GM19193 (cell line): Measurements from ENCODE around the gene MYO1E.

Experiments used
- POLR2A ChIP-seq: IDR thresholded peaks from 4 replicates; pipeline ENCODE4 v1.6.1; 2011; ENCODE audit not compliant: insufficient read depth, insufficient read length; ENCODE audit errors: extremely low read depth

The MYO1E gene

DNA sequence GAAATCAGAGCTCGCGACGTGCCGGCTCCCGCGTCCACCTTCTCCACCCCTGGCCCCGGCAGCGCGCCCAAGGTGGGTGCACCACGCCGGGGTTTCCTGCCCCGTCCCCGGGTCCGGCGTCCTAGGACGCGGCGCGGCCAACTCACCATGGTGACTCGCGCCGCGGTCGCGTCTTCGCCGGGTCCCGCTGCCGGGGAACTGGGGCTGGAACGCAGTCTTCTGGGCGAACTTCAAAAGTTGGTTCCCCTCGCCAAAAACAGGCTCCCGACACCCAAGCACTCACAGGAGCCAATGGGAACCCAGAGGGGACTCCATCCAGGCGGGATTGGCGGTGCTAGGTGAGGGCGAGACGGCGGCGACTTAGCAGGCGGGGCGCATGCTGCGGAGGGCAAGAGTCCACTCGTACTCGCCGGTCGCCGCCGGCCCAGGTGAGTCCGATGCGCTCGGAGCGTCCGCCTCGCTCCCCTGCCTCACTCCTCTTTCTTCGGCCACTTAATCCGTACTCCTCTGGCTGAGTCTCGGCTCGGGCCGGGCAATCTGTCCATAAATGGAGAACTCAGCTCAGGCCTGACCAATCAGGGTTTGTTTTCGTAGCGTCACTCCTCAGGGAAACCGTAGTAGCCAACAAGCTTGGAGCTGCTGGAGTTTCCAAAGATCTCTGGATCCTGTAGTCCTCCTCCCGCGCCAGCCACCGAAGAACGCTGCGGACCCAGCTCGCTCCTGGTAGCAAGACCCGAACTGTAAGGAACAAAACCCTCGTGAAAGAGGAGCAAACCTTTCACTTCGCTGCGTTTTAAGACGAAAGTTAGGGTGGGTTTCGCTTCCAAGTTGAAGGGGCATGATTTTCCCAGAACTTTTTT, at the start of gene MYO1E:
TSS of gene MYO1E (minus strand) at position 520 of the 860 bp plus-strand sequence. CDS start at position 149, 371 bp downstream.
- peak; percentile 94 for TF ChIP-seq POLR2A

DNA sequence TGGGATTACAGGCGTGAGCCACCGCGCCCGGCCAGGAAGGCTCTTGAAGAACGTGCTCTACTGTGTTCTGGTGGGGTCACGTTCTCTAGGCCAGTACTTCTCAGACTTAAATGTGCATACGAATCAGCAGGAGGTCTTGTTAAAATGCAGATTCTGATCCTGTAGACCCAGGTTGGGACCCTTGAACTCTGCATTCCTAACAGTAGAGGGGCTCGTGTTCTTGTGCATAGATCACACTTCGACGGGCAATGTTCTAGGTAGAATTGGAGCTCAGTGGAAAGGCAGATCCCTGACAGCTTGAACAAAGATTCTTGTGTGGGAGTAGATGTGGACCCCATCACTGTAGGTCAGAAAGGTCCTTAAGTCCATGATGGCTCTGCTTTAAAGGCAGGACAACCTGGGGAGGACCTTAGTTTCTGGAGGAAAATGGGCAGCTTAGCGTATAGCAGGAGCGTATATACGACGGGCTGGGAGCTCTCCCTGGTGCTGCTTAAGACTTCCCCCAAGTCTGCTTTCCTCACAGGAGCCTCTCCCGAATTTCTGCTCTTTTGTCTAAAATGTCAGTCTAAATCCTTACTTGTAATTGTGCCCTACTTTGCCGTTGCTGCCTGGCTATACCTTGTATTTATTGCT, 48.4 kb upstream of the MYO1E start:
- no peak for TF ChIP-seq POLR2A

DNA sequence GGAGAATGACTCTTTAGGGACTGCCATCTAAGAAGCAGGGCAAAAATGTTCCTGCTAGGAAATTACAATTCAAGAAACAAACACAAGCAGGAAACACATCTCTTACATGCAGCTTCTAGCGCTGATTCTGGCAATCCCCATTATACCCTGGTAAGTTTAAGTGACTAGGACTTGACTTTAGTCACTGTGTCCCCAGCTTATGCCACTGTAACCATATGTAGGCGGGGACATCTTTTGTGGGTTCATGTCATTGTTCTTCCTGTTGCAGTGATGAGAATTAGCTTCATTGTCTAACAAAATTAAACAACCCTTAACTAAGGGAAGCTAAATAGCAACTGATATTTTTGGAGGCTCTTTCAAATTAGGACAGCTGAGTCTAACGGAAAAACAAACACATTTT, 47.4 kb upstream of the MYO1E start:
- no peak for TF ChIP-seq POLR2A

DNA sequence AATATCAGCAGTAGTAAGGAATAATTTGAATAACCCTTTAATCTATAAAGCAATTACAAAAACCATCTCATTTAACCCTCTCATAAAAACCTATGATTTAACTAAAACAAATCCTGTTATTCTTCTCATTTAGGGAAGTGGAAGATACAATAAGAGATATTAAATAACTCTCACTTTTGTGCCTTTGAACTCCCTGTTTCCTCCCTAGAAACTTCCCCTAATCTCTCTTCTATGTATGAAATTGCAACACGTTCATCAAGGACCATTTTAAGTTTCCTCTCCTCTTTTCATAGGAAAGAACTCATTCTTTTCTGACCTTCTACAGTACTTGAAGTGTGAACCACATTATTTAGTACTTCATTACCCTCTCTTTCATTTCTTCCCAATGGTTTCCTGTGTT, 46.5 kb upstream of the MYO1E start:
- no peak for TF ChIP-seq POLR2A

DNA sequence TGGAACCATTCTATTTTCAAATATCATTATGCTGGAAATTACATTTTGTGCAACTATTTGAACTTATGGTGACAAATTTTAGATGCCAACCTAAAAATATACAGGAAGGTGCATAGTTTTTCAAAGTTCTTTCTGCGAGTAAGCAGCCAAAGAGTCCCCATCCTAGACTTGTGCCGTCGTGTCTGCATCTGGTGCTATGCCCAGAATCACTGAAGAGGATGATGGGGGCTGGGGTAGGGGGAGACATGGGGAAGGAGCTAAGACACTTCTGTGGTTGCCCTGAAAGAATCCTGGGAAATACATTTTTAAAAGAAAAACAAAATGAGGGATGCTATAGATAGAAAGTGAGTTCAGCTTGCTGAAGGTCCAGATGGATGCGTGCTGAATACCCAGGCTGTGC, 44.1 kb upstream of the MYO1E start:
- no peak for TF ChIP-seq POLR2A

DNA sequence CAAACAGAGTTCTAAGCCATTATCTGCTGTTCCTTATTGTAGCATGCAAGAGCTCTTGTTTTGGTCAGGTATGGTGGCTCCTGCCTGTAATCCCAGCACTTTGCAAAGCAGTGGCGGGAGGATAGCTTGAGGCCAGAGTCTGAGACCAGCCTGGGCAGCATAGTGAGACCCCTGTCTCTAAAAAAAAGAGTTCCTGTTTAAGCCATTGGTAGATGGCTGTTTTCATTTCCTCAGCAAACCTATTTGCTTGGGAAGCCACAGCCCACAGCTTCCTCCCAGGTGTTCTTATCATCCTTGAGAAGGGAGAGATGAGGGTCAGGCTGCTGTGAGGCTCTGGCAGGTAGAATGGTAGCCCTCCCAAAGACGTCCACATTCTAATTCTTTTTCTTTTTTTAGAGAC, 40.9 kb upstream of the MYO1E start:
- TF ChIP-seq POLR2A, result no peak

DNA sequence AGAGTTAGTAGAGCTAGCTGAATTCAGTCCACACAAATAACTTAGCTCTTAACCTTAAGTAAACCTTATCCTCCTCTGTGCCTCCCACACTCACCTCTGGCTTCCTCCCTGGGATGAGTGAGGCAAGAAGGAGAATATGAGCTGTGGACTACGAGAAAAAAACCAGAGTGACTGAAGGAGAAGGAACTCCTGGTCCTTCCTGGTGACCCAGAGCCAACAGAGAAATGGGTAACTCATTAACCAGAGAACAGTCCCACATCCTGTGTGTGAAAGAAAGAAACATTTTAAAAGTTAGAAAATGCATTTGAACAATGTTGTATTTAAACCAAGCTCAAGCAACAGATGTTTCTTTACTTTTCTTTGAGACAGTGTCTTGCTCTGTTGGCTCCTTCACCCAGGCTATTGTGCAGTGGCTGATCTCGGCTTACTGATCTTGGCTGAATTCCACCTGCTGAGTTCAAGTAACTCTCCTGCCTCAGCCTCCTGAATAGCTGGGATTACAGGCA, 37.8 kb upstream of the MYO1E start:
- TF ChIP-seq POLR2A, result peak; percentile 32

DNA sequence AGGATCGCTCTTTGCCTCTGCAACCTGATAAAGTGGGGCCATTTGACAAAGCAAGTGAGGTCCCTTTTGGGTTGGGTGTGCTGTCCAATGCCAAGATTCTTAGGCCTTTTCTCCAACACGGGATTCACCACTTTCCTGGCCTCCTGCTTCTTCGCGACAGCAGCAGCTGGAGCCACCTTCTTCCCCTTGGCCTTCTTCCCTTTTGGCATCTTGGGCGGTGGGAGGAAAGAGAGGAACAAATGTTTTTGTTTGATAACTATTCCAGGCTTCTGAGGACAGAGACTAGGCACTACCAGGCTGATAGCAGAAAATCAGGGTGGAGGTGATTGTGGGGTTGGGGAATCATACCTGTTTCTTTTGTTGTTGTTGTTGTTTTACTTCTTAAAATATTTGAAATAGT, 35.3 kb upstream of the MYO1E start:
- no peak for TF ChIP-seq POLR2A

DNA sequence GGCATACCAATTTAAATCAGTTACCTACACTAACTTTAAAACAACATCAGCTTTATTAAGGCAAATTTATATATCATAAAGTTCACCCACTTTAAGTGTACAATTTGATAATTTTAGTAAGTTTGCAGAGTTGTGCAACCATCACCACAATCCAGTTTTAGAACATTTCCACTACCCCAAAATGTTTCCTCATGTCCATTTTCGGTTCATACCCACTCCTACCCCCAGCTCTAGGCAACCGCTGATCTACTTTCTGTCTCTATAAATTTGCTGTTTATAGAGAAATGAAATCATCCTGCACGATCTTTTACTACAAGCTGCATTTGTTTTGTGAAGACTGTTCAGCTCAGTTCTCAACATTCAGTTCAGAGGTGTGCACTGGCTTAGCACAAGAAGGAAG, 33.8 kb upstream of the MYO1E start:
- no peak for TF ChIP-seq POLR2A

DNA sequence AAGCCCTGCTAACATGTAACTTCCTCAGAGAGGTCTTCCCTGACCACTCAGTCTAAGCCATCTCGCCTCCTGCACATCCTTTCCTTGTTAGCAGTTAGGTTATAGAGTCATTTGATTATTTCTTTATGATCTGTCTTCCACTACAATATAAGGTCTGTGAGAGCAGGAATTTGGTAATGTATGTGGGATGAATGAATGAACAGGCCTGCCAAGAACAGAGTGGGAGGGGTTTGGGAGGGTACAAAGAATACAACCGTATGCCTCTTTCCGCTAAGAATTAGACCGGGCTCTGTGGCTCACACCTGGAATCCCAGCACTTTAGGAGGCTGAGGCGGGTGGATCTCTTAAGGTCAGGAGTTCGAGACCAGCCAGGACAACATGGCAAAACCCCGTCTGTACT, 32.4 kb upstream of the MYO1E start:
- no peak for TF ChIP-seq POLR2A

DNA sequence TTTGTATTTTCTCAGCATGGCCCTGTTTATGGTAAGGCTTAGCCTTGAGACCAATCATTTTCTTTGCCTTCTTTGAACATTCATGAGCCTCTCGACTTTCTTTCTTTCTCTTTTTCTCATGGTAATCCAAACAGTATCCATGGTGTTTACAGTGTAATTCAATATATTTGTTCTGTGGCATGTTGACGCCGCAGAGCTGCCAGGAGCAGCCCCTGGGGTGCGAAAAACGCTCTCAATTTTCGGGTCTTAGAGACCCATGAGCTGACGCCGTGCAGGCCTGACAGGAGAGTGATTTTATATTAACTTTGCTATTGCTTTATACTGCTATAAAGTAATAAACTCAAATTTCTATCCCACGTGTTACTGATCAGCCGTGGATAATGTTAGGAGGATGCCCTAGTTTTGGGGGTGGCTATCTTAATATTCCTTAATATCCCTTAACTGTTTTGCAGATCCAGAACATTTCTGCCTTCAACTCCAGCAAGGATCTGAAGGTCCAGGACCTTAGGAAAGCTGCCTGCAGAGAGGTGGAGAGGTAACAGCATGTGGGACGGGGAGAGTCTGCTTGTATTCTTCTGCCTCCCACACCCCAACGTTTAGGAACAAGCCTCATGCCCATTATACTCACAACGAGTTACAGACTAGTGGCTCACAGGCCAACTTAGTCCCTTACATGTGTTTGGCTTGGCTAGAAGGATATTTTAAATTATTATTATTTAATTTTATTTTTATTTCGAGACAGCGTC, 29.3 kb upstream of the MYO1E start:
- no peak for TF ChIP-seq POLR2A

DNA sequence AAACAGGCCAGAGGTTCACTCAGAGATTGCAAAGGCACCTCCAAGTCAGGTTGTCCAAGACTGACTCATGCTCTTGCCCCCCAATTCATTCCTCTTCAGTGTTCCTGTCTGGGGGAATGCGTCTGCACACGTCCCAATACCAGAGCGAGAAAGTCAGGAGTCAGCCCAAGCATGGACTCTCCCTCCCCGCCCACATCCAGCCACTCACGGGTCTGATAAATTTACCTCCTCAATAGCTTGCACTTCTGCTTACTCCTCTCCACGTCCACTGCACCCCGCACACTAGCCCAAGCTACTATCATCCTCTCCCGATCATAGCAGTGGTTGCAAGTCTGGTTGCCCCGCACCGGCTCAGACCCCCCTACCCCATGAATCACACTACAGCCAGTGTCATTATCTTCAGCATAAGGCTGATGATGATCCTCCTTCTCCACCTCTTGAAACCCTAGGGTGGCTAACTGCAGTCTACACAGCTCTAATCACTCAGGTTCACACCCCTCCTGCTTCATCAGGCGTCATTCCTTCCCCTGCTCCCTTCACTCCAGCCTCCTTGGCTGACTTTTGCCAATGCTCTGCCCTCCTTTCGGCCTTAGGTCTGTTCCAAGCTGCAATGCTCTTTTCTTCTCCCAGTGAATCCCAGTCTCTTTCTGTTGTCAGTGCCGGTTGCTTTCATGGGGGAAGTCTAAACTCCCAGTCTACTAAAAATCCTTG, 27.6 kb upstream of the MYO1E start:
- TF ChIP-seq POLR2A, result peak; percentile 10

DNA sequence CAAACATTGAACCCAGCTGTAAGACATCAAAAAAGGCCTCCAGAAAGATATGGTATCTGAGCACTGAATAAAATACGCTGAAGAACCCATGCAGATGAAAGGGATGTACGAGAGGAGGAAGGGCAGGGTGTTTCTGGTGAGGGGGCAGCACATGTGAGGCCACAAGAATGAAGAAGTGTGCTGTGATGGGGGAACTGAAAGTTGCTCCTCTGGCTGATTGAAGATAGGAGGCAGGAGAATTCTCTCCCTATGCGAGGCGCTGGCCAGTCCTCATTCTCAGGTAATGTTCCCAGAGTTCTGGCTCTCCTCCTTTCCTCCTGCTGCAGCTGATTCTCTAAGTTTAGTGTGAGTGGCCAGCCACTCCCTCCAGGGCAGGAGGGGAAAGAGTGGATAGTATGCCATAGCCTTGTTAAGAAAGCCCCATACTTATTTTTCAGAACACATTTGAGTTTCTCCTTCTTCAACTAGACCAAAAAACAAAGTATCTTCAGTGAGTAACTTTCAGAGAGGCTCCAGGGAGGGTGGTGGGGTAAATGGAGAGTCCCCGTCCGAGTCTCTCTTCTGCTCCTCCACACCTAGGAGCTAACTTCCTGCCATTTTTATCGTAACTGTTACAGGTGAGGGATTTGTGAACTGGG, 26.9 kb upstream of the MYO1E start:
- TF ChIP-seq POLR2A, result peak; percentile 47

DNA sequence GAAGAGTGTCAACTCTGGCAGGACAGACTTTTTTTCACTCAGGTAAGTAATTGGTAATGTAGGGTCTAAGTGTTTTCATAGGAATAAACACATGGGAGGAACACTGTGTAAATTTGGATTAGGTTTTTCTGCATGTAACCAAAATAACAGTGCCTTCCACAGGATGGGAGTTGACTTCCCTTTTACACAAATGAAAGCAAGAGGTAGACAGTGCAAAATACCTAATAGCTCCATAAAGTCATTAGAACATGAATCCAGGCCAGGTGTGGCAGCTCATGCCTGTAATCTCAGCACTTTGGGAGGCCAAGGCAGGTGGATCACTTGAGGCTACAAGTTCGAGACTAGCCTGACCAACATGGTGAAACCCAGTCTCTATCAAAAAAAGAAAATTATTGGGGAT, 25.5 kb upstream of the MYO1E start:
- TF ChIP-seq POLR2A, result no peak
